IMR-90 (cell line): Measurements from ENCODE around the gene TRIML1.

Source experiments
- BHLHE40 ChIP-seq: fragments of 150-350 bp; IDR thresholded peaks from 2 replicates; pipeline ENCODE4 v1.6.1; 2016; ENCODE audit warnings: mild to moderate bottlenecking, low read depth, low read length
- CEBPB ChIP-seq: IDR thresholded peaks from 2 replicates; pipeline ENCODE4 v1.6.1; 2012; ENCODE audit warnings: low read depth, low read length, improper control_type of control experiment
- CHD1 ChIP-seq: IDR thresholded peaks from 2 replicates; pipeline ENCODE4 v1.6.1; 2012; ENCODE audit warnings: low read depth, low read length, improper control_type of control experiment
- CTCF ChIP-seq: conservative IDR thresholded peaks from 2 replicates; pipeline ENCODE4 v1.5.1; 2012; ENCODE audit warnings: mild to moderate bottlenecking, low read depth, low read length, improper control_type of control experiment
- ELK1 ChIP-seq: fragments of 150-350 bp; IDR thresholded peaks from 2 replicates; pipeline ENCODE4 v1.6.1; 2016; ENCODE audit warnings: low read depth, mild to moderate bottlenecking, low read length, moderate library complexity, borderline replicate concordance
- FOS ChIP-seq: fragments of 150-350 bp; IDR thresholded peaks from 2 replicates; pipeline ENCODE4 v1.6.1; 2016; ENCODE audit warnings: low read depth, low read length
- MXI1 ChIP-seq: IDR thresholded peaks from 2 replicates; pipeline ENCODE4 v1.6.1; 2012; ENCODE audit warnings: low read depth, mild to moderate bottlenecking, low read length, moderate library complexity, borderline replicate concordance
- POLR2A ChIP-seq: IDR thresholded peaks from 2 replicates; pipeline ENCODE4 v1.6.1; 2012; ENCODE audit warnings: mild to moderate bottlenecking, low read depth, low read length
- RAD21 ChIP-seq: IDR thresholded peaks from 2 replicates; pipeline ENCODE4 v1.6.1; 2012; ENCODE audit warnings: low read length, improper control_type of control experiment
- RCOR1 ChIP-seq: IDR thresholded peaks from 2 replicates; pipeline ENCODE4 v1.6.1; 2012; ENCODE audit warnings: mild to moderate bottlenecking, low read length, improper control_type of control experiment; ENCODE audit not compliant: insufficient replicate concordance
- RFX5 ChIP-seq: IDR thresholded peaks from 2 replicates; pipeline ENCODE4 v1.8.0; 2012; ENCODE audit warnings: low read depth, mild to moderate bottlenecking, low read length, moderate library complexity
- SMC3 ChIP-seq: fragments of 150-350 bp; IDR thresholded peaks from 2 replicates; pipeline ENCODE4 v1.6.1; 2016; ENCODE audit warnings: low read depth, mild to moderate bottlenecking, antibody characterized with exemption, low read length, moderate library complexity
- USF2 ChIP-seq: fragments of 150-350 bp; IDR thresholded peaks from 2 replicates; pipeline ENCODE4 v1.6.1; 2017; ENCODE audit warnings: mild to moderate bottlenecking, antibody characterized with exemption, low read length, low read depth

GRCh38 chr4:188190461-188190860 is 51.2 kb downstream of the TRIML1 start:
- TF ChIP-seq RCOR1 (no peak), USF2 (no peak), CEBPB (no peak), CTCF (no peak), SMC3 (no peak), RFX5 (no peak), ELK1 (no peak), POLR2A (no peak), CHD1 (no peak), FOS (no peak), BHLHE40 (no peak), MXI1 (no peak), RAD21 (no peak)
